GM18861 (cell line): ENCODE measurements around the gene AP2S1.
"Not testable (repeated sequence)": the region's sequence is repeated elsewhere in the genome, so short reads cannot be mapped to it uniquely, and the experiment has no call there.

Experiments
- ATAC-seq: cut with Tn5 transposase; IDR thresholded peaks from one replicate; pipeline ENCODE4 v1.9.1; 2021; ENCODE audit not compliant: unreplicated experiment

AP2S1 gene

DNA sequence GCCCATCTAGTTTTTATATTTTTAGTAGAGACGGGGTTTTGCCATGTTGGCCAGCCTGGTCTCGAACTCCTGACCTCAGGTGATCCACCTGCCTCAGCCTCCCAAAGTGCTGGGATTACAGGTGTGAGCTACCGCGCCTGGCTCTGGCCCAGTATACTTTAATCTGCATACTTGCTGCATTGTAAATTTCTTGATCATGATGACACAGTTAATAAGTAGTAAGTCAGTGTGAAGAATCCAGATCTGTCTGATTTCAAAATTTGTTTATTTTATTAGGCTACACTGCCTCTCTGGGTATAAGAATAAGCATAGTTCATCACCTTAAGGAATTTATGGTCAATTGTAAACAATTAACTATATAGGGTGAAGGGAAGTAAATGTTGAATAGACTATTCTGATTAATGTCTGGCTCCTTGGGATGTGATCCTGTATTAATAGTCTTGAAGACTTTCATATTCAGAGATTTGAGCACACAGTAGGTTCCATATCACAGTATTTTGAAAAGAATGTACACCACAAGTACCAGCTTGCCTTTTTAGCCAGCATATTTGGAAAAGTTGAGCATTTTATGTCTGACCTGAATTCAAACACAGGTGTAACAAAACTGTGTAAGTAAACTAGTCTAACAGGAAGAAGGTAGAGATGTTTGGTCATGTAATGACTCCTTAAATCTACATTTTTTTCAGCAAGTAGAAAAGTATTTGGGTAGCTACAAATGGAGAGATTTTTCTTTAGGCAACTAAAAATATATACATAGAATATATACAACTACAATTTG, 17.6 kb upstream of the AP2S1 start:
- ATAC-seq, result no peak

- ATAC-seq, result no peak
Observed at GRCh38 chr19:46867170-46867569, 16.5 kb upstream of the AP2S1 start.

GRCh38 chr19:46866407-46867136, 15.9 kb upstream of the AP2S1 start:
- no peak for ATAC-seq

DNA sequence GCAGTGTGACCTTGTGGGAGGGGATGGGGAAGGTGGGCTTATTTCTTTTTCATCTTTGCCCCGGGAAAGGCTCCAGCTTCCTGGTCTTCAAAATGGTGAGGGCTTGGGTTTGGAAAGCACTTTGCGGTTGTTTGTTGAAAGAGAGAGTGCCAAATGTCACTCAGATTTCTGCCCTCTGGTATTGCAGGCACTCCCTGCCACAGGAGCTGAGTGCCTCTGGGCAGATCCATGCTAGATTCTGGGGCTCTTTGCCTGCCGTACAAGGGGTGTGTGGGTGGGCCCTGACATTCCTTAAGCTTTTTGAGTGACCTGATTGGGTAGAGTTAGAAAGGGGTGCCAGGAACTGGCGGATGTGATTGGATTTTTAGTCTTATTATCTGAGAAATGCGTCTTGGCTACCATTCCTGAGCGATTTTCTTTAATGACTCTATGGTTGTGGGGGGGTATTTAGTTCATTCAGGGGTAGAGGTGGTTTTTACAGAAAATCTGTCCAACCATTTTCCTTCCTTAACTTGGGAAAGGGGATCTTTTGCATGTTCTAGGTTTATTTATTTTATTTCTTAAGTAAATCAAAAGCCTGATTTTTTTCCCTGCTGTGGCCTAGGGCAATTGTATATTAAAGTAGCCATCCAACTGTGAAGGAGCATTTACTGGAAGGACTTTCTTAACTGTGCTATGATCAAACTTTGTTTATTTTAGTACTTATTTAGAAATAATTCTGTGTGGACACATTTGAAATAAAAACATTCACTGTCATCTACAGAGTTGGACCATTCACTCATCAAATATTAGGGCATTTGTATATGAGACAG, 13.4 kb upstream of the AP2S1 start:
- ATAC-seq, result no peak

DNA sequence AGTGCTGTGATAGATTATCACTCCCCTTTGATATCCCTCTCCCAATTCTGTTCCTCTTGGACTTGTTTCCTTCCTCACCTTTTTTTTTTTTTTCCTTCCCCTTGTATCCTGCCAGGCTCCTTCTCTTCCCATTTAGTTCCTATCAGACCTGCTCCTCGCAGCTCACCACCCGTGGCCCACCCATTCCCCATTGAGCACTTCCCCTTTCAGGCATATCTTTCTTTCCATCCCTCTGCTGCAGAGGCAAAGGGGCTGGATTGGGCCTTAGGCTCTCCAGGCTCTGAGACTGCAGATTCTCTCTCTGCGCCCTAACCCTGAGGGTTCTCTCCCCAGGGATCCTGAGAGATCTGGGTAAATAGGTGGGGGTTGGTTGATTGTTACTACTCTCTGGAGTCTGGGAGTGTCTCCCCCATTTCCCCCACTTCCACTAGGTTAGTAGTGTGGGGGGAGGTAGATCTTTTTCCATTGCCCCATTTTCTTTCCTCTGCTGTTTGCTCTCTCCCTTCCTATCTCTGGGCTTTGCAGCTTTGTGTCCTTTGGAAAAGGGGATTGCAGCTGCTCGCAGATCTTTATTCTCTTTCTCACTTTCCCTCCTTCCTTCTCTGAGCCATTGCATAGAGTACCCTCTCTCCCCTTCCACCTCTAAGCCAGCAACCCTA, 12.5 kb upstream of the AP2S1 start:
- ATAC-seq, result no peak

DNA sequence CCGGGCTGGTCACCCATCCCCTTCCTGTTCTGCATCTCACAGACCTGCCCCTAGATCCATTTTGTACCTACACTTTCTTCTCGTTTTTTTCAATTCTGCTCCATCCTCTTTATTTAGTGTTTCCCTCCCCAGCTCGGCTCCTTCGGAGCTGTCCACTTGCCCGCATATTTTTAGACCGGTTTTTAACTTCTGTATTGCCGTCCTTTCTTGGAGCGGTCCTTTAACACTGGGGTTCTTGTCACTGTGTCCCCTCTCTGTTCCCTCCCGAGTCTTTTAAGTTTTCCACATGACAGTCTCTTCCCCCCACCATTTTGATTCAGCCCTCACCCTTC, 11.8 kb upstream of the AP2S1 start:
- no peak for ATAC-seq

GRCh38 chr19:46861691-46862502, 11.3 kb upstream of the AP2S1 start:
- no peak for ATAC-seq

DNA sequence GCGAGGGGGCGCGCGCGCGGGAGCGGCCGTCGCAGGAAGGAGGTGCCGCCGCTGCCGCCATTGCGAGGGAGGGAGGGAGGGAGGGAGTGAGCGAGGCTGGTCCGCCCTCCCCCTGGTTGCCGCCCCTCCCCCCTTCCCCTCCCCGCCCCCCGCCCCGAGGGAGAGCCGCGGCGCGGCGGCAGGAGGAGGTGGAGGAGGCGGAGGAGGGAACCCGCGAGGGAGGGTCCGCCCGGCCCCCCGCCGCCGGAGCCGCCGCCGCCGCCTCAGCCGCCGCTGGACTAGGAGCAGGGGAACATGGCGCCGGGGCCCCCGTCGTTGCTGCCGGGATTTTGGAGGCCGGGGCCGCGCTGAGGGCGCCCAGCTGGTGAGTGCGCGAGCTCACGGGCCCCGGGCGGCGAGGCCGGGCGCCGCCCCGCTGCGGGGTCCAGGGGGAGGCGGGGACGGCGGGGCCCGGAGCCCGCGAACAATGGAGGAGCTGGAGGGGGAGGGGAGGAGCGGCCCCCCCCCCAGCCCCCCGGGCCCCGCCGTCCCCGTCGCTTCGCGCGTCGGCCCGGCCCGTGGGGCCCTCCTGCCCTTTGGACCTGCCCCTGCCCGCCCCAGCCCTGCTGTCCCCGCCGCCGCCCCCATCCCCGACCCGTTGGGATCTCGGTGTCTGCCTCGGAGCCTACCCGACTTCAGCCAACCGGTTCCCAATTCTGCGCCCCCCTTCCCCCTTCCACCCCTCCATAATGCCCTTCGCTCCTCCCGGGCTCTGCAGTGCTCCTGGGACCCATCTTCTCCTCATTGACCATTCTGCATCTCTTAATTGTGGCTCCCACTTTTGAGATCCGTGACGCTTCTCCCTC, 10.4 kb upstream of the AP2S1 start, which contains the start of gene ARHGAP35:
Gene ARHGAP35, plus strand, starts transcription at position 152 of the 845 bp plus-strand sequence. CDS start 57,679 bp downstream, outside the sequence.
- no peak for ATAC-seq

- peak; percentile 43 for ATAC-seq
Observed at GRCh38 chr19:46860125-46860845, 9.6 kb upstream of the AP2S1 start.

DNA sequence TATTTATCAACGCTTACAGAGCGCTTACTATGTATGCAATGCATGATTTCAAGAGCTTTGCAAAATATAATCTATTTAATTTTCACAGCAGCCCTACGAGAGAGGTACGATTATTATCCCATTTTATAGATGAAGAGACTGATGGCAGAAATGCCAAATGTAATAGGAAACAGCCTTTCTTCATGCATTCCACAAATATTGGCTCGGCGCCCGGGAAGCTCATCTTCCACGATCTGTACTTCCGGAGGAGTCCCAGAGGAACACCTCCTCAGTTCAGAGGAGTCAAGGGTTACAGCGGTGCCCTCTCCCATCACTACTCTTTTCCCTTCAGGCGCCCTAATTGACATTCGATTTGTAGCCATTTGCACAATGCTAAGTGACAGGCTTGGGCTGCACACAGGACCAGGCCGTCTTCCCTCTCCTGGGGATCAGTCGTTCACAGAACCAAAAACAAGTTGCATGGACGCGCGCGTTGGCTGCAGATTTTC, 9.0 kb upstream of the AP2S1 start:
- no peak for ATAC-seq

DNA sequence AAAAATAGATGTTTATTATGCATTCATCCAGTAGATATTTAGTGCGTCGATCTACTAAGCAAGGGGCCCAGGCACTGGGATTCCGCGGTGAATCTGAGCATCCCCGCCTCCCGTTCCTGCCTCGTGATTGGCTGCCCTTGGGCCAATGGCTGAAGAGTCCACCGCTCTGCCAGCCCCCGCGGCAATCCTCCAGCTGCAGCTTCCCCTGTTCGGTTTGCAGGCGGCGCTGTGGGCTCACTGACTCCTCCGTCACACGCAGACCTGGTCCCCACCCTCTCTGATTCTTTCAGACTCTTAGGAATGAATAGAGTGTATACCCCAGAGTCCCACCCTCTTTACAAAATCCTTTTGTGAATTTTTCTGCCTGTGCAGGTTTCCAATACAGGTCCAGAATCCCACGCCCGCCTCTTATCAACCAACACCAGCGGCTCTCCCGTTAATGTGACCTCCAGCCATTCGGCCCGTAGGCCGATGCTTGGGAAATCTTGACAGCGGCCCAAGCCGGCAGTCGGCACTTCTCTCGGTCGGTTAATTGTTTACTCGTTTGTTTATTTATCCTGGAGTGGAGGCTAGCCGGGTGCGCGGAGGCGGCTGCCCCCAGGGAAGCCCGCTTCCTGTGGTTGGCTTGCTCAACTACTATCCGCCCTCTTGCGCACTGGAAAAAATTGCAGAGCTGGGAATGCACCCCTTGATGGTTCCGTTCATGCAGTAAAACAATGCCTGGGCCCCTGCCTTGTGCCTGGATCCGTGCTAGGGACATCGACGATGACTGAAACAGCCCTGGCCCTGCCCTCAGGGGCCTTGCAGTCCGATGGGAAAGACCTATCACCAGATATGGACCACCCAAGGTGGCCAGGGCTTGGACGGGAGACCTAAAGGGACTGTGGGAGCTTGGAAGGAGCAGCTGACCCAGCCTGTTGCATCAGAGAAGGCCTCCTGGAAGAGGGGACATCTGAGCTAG, 5.7 kb upstream of the AP2S1 start:
- ATAC-seq, result peak; percentile 34

GRCh38 chr19:46854698-46855097, 4.1 kb upstream of the AP2S1 start:
- not testable (repeated sequence) for ATAC-seq

DNA sequence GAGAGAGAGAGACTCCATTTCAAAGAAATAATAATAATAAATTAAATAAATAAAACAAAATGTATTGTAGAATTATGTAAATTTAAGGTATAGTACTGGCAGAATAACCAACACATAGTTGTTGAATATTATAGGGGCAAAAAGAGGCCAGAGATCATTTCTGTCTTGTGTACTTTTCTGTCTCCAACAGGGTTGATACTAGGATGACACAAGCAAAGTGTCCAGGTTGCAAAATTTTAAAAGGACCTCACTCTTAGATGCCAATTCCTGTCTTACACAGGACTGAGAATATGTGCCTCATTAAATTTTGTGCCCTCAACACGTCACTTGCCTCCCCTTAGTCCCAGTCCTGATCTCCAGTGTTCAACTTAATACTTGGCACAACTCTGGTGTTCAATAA, 2.2 kb upstream of the AP2S1 start:
- ATAC-seq, result no peak

GRCh38 chr19:46849610-46850009, 1.0 kb downstream of the AP2S1 start:
- ATAC-seq, result no peak

- no peak for ATAC-seq
Observed at GRCh38 chr19:46848389-46848788, 2.3 kb downstream of the AP2S1 start.

GRCh38 chr19:46847528-46847927, 3.1 kb downstream of the AP2S1 start:
- no peak for ATAC-seq

DNA sequence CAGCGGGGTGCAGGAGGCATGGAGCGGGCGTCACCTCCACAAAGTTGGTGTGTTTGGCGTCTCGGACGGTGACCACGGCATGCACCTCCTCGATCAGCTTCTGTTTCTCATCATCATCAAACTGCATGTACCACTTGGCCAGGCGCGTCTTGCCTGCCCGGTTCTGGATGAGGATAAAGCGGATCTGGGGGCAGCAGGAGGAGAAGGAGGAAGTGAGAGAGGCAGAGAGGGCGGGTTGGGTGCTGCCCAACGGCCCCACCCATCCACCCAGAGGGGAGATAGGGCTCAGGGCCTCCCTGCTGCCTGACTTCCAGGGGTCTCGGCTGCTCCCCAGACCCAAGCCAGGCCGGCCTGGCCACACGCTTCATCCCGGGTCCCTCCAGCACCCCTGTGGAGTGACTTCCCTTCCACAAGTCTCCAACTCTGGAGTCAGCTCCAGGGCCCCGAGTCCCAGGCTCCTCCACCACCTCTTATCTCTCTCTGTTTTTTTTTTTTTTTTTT, 4.6 kb downstream of the AP2S1 start:
- no peak for ATAC-seq
